Osteoblast (primary cell): Measurements from ENCODE around the gene SCN8A. TPM values are rescaled to one million over a fixed set of nuclear protein-coding genes. Genes with fewer than 3 reads are reported as not detected.
"Not testable (repeated sequence)": the region's sequence is repeated elsewhere in the genome, so short reads cannot be mapped to it uniquely, and the experiment has no call there.

ENCODE experiments used
- DNase-seq: peaks from one replicate; pipeline ENCODE4 v3.0.0; 2011; ENCODE audit warnings: low spot score, mixed read lengths; ENCODE audit not compliant: insufficient read length; ENCODE audit errors: missing footprints
- H2AFZ ChIP-seq: 2 replicates; pipeline ENCODE4 v1.6.0; 2011; ENCODE audit warnings: mild to moderate bottlenecking, low read length
- H3K27ac ChIP-seq: 2 replicates; pipeline ENCODE4 v1.5.1; 2011; ENCODE audit warnings: mild to moderate bottlenecking, low read depth, low read length, moderate library complexity
- H3K27me3 ChIP-seq: 2 replicates; pipeline ENCODE4 v1.6.0; 2012; ENCODE audit warnings: mild to moderate bottlenecking, control low read depth, inconsistent platforms, low read length, moderate library complexity; ENCODE audit not compliant: insufficient read depth
- H3K36me3 ChIP-seq: 2 replicates; pipeline ENCODE4 v1.5.1; 2011; ENCODE audit warnings: mild to moderate bottlenecking, low read length, control low read depth, moderate library complexity; ENCODE audit not compliant: insufficient read depth
- H3K4me1 ChIP-seq: 2 replicates; pipeline ENCODE4 v1.5.1; 2011; ENCODE audit warnings: mild to moderate bottlenecking, low read length, control low read depth, moderate library complexity; ENCODE audit not compliant: insufficient read depth
- H3K4me2 ChIP-seq: 2 replicates; pipeline ENCODE4 v1.6.0; 2011; ENCODE audit warnings: mild to moderate bottlenecking, low read length; ENCODE audit not compliant: insufficient read depth
- H3K4me3 ChIP-seq: fragments of 200-600 bp; sonication (generic); 3 replicates; pipeline ENCODE4 v1.5.1; 2012; ENCODE audit warnings: mild to moderate bottlenecking, low read length, inconsistent platforms; ENCODE audit not compliant: insufficient read depth
- H3K79me2 ChIP-seq: 2 replicates; pipeline ENCODE4 v1.6.0; 2012; ENCODE audit warnings: mild to moderate bottlenecking, low read length, control low read depth, inconsistent platforms; ENCODE audit not compliant: insufficient read depth
- H3K9me3 ChIP-seq: 2 replicates; pipeline ENCODE4 v1.5.1; 2011; ENCODE audit warnings: low read depth, low read length, control low read depth
- H4K20me1 ChIP-seq: 2 replicates; pipeline ENCODE4 v1.6.0; 2012; ENCODE audit warnings: mild to moderate bottlenecking, low read length, control low read depth; ENCODE audit not compliant: insufficient read depth
- total RNA-seq: library from RNA; depleted of rRNA; stranded (reverse); fragments of >200 nt; gene quantifications from 2 replicates; pipeline ENCODE4 v1.2.3, GENCODE V29; 2012
- TF ChIP-seq, protein P1 (sequence below): IDR thresholded peaks from 2 replicates; pipeline ENCODE4 v1.5.1; 2011; ENCODE audit warnings: mild to moderate bottlenecking, low read depth, low read length, moderate library complexity; ENCODE audit errors: extremely low read depth

The SCN8A gene
- total RNA-seq, 1 donor: 26.4 TPM

DNA sequence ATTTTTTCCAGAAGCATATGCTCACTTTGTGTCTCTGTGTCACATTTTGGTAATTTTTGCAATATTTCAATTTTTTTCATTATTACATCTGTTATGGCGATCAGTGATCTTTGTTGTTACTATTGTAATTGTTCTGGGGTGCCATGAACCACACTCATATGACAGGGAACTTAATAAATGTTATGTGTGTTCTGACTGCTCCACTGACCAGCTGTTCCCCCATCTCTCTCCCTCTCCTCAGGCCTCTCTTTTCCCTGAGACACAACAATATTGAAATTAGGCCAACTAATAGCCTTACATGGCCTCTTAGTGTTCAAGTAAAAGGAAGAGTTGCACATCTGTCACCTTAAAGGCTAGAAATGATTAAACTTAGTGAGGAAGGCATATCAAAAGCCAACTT is 46.0 kb downstream of the SCN8A start:
- Histone ChIP-seq H3K4me2 (no peak overlapping the region), H3K27ac (peak overlapping the region; percentile 15), H3K27me3 (no peaks in the 10 kb centered on the region), H3K4me1 (peaks cover 13% of the 10 kb centered on the region), H3K4me3 (no peak overlapping the region), H3K79me2 (peaks cover 72% of the 10 kb centered on the region), H4K20me1 (peaks cover 13% of the 10 kb centered on the region), H2AFZ (no peak overlapping the region), H3K9me3 (no peaks in the 10 kb centered on the region), H3K36me3 (no peaks in the 10 kb centered on the region)
- DNase-seq: no peak
- TF ChIP-seq, protein P1, sequence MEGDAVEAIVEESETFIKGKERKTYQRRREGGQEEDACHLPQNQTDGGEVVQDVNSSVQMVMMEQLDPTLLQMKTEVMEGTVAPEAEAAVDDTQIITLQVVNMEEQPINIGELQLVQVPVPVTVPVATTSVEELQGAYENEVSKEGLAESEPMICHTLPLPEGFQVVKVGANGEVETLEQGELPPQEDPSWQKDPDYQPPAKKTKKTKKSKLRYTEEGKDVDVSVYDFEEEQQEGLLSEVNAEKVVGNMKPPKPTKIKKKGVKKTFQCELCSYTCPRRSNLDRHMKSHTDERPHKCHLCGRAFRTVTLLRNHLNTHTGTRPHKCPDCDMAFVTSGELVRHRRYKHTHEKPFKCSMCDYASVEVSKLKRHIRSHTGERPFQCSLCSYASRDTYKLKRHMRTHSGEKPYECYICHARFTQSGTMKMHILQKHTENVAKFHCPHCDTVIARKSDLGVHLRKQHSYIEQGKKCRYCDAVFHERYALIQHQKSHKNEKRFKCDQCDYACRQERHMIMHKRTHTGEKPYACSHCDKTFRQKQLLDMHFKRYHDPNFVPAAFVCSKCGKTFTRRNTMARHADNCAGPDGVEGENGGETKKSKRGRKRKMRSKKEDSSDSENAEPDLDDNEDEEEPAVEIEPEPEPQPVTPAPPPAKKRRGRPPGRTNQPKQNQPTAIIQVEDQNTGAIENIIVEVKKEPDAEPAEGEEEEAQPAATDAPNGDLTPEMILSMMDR: no peak

DNA sequence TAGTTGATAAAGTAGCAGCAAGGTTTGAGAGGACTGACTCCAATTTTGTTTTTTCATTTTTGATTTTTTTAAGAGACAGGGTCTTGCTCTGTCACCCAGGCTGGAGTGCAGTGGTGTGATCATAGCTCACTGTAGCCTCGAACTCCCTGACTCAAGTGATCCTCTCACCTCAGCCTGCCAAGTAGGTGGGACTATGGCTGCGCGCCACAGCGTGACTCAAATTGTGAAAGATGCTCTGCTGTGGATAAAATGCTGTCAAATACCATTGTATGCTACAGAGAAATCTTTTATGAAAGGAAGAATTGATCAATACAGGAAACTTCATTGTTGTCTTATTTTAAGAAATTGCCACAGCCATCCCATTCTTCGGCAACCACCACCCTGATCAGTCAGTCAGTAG is 48.3 kb downstream of the SCN8A start:
- Histone ChIP-seq H3K36me3 (no peaks in the 10 kb centered on the region), H3K27ac (no peak overlapping the region), H3K79me2 (peaks cover 64% of the 10 kb centered on the region), H3K4me3 (no peak overlapping the region), H3K9me3 (no peaks in the 10 kb centered on the region), H3K27me3 (no peaks in the 10 kb centered on the region), H4K20me1 (peaks cover 28% of the 10 kb centered on the region), H3K4me1 (peaks cover 8% of the 10 kb centered on the region), H3K4me2 (no peak overlapping the region), H2AFZ (no peak overlapping the region)
- DNase-seq: no peak
- TF ChIP-seq, protein P1: no peak

DNA sequence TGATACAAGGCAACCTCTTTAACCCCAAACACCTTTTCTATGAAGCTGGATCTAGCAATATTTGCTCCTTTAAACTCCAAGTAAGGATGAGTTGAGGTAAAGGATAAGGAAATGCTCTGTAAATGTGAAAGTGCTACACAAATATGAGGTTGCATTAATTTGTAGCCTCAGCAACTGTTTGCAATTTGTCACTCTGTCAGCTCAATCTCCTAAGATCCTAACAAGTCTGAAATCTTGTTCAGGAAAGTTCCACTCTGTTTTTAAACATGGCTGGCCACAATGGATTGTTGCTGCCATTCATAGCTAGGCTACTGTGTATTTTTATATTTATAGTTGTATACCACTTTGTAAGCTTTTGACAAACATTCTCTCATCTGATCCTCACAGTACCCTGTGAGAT is 51.3 kb downstream of the SCN8A start:
- TF ChIP-seq, protein P1: no peak
- Histone ChIP-seq H3K4me3 (no peak overlapping the region), H3K4me1 (no peaks in the 10 kb centered on the region), H3K27me3 (no peaks in the 10 kb centered on the region), H4K20me1 (peaks cover 29% of the 10 kb centered on the region), H3K79me2 (peaks cover 56% of the 10 kb centered on the region), H3K4me2 (no peak overlapping the region), H3K9me3 (no peaks in the 10 kb centered on the region), H3K36me3 (no peaks in the 10 kb centered on the region), H2AFZ (no peak overlapping the region), H3K27ac (no peak overlapping the region)
- no peak for DNase-seq

DNA sequence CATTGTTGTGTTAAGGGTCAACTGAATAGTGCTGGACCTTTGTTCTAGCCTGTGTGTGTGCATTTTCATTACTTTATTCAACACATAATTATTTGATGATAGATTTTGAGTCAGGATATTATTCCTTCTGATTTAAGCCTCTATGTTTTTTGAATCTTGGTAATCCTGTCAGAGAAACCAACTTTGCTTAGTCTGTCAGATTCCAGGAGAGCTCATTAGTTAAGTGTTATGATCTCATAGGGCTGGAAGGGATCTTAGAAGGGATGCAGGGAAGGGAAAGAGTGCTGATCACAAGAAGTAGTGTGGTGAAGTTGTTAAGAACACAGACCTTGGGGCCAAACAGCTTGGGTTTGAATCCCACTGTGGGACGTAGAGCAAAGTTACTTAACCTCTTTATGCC is 52.9 kb downstream of the SCN8A start:
- TF ChIP-seq, protein P1: no peak
- DNase-seq: peak; percentile 93

GRCh38 chr12:51644691-51645090 is 53.7 kb downstream of the SCN8A start:
- H3K4me1 ChIP-seq, H3K36me3 ChIP-seq, H2AFZ ChIP-seq, DNase-seq, H3K4me2 ChIP-seq, H3K27me3 ChIP-seq, H3K4me3 ChIP-seq, H3K27ac ChIP-seq, H3K9me3 ChIP-seq: not testable (repeated sequence)
- peaks cover 55% of the 10 kb centered on the region for H3K79me2 ChIP-seq
- peaks cover 35% of the 10 kb centered on the region for H4K20me1 ChIP-seq

More for the DNA sequence above, 52.9 kb downstream of the SCN8A start:
- Histone ChIP-seq H3K27ac (no peak overlapping the region), H3K27me3 (no peaks in the 10 kb centered on the region), H3K79me2 (peaks cover 55% of the 10 kb centered on the region), H2AFZ (no peak overlapping the region), H4K20me1 (peaks cover 35% of the 10 kb centered on the region), H3K9me3 (no peaks in the 10 kb centered on the region), H3K4me2 (no peak overlapping the region), H3K4me1 (no peaks in the 10 kb centered on the region), H3K4me3 (no peak overlapping the region), H3K36me3 (no peaks in the 10 kb centered on the region)
